ENCODE results near the gene PTX4. TPM values are rescaled to one million over a fixed set of nuclear protein-coding genes. Genes with fewer than 3 reads are reported as not detected.

PTX4 gene
- total RNA-seq, 1 experiment from 2014 or later: not detected

- H2BK120ac ChIP-seq (ENCODE audit: low read depth, low read length, poor library complexity, severe bottlenecking): no peak overlapping the region
- H3K36me3 Mint-ChIP-seq (ENCODE audit: insufficient read depth in 1 of 3, low read depth in 3 of 3): peaks cover 11 to 42% (median 38%) of the 10 kb centered on the region in 3 experiments; a peak in 6 of 7 replicates
- H4K8ac ChIP-seq (replicated peaks; ENCODE audit: insufficient read length, low read depth, low read length): no peak overlapping the region
- H3K79me1 ChIP-seq (ENCODE audit: insufficient read depth, low read depth, low read length, poor library complexity, severe bottlenecking): no peaks in the 10 kb centered on the region
- H3K27me3 ChIP-seq (ENCODE audit: insufficient read depth, low read length): no peaks in the 10 kb centered on the region
- no CpG with 5 or more reads among the region's 26 CpGs for WGBS (ENCODE audit: extremely low coverage, insufficient read length, low lambda C conversion rate)
- H3K4ac ChIP-seq (ENCODE audit: low read depth, low read length): no peak overlapping the region
- H4K5ac ChIP-seq (ENCODE audit: insufficient read length, low read depth, low read length): no peak overlapping the region
- TF ChIP-seq CTCF (conservative IDR thresholded peaks at IDR 0.05): peak; percentile 35; the same call in 2 of the 3 replicates
- H2BK5ac ChIP-seq (ENCODE audit: insufficient read length, low read length): no peak overlapping the region
- H3K4me3 Mint-ChIP-seq: no peak overlapping the region
- no peaks in the 10 kb centered on the region for H3K4me1 ChIP-seq (ENCODE audit: insufficient read depth, low read length)
- no peak overlapping the region for H3K14ac ChIP-seq (ENCODE audit: insufficient read depth, low read length)
- no peak overlapping the region for H3T11ph ChIP-seq (ENCODE audit: low read length)
- H3K18ac ChIP-seq (ENCODE audit: insufficient read length, low read depth, low read length): no peak overlapping the region
- no peak overlapping the region for H3K23ac ChIP-seq (ENCODE audit: insufficient read length, low read depth, low read length)
- no peaks in the 10 kb centered on the region for H3K23me2 ChIP-seq (ENCODE audit: insufficient read length, low read depth, low read length, poor library complexity, severe bottlenecking)
- H2AK5ac ChIP-seq (ENCODE audit: insufficient read length, low read length): no peak overlapping the region
- H2AFZ ChIP-seq (ENCODE audit: low read length): no peak overlapping the region
- no peaks in the 10 kb centered on the region for H3K79me2 ChIP-seq (ENCODE audit: insufficient read depth, low read length)
- H3K27ac Mint-ChIP-seq: no peak overlapping the region
- H2BK12ac ChIP-seq (ENCODE audit: insufficient read length, low read depth, low read length): no peak overlapping the region
- no peak overlapping the region for H3K9ac ChIP-seq (ENCODE audit: extremely low read depth, insufficient read length, low read length)
- no peak overlapping the region for H4K91ac ChIP-seq (ENCODE audit: insufficient read length, low read depth, low read length)
- peaks cover 6 to 15% of the 10 kb centered on the region in 2 experiments; a peak in 3 of 5 replicates for H3K9me3 Mint-ChIP-seq
- no peaks in the 10 kb centered on the region; the same call in 1 of the 2 replicates for H3K27me3 Mint-ChIP-seq (ENCODE audit: low read depth)
- no peak overlapping the region for H3K4me2 ChIP-seq (ENCODE audit: insufficient read depth, insufficient read length, low read length)
- no peaks in the 10 kb centered on the region for H3K9me3 ChIP-seq (ENCODE audit: control insufficient read depth, low read depth, low read length)
- no peaks in the 10 kb centered on the region for H4K20me1 ChIP-seq (ENCODE audit: control insufficient read depth, insufficient read depth, insufficient read length)
- H3K27ac ChIP-seq (ENCODE audit: insufficient read length, low read depth, low read length): no peak overlapping the region
- no peak overlapping the region for H2BK20ac ChIP-seq (ENCODE audit: low read depth, low read length, poor library complexity, severe bottlenecking)
- no peak overlapping the region for H3K56ac ChIP-seq (ENCODE audit: insufficient read length, low read depth, low read length)
- peak; percentile 47 for DNase-seq
- no peaks in the 10 kb centered on the region for H3K4me1 Mint-ChIP-seq
- H2BK15ac ChIP-seq (ENCODE audit: low read depth, low read length): no peak overlapping the region
Observed at GRCh38 chr16:1510941-1511351, 22.2 kb upstream of the PTX4 start.

Measured in H9 (cell line).